Measurements from ENCODE around the gene CCSER1.
"Not testable (repeated sequence)": the region's sequence is repeated elsewhere in the genome, so short reads cannot be mapped to it uniquely, and the experiment has no call there.

The CCSER1 gene

GRCh38 chr4:90730752-90731151 lies 603.6 kb downstream of the CCSER1 start:
- no peak for DNase-seq

DNA sequence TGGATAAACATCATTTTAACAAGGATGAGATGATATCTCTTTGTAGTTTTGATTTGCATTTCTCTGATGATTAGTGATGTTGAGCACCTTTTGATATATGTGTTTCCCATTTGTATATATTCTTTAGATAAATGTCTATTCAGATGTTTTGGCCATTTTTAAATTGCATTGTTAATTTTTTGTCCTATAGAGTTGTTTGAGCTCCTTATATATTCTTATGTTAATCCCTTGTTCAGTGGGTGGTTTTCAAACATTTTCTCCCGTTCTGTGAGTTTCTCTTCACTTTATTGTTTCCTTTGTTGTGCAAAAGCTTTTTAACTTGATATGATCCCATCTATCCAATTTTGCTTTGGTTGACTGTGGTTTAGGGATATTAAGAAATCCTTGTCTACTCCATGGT lies 606.0 kb downstream of the CCSER1 start:
- DNase-seq, result no peak

DNA sequence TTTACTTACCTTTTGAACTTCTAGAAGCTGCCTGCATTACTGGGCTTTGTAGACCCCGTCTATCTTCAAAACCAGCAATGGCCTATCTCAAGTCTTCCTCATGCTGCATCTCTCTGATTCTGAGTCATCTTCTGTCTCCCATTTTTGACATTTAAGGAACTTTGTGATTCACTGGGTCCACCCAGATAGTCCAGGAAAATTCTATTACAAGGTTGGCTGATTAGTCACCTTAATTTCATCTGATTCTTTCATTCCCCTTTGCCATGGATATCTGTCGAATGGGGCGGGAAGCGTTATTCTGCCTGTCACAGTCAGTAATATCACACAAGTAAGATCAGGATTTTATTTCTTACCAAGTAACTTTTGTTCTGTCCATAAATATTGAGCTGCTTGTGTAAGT lies 618.0 kb downstream of the CCSER1 start:
- no peak for DNase-seq

DNA sequence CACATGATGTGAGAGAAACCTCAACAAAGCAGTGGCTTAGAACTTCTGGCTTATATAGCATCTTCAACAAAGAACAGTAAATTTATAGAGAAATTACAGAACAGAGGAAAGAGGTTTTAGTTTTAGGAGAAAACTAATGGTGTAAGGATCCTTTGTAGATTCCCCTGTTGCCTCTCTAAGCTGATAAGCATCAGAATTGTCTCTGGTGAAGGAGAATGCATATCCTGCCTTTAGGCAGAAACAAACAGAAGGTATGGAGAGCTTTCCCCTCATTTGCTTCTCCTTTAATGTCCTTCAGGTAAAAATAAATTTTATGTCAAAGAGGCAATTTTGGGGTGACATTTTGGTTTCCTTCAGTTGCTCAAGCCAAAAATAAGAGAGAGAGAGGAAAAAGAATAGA lies 625.9 kb downstream of the CCSER1 start:
- no peak for DNase-seq

DNA sequence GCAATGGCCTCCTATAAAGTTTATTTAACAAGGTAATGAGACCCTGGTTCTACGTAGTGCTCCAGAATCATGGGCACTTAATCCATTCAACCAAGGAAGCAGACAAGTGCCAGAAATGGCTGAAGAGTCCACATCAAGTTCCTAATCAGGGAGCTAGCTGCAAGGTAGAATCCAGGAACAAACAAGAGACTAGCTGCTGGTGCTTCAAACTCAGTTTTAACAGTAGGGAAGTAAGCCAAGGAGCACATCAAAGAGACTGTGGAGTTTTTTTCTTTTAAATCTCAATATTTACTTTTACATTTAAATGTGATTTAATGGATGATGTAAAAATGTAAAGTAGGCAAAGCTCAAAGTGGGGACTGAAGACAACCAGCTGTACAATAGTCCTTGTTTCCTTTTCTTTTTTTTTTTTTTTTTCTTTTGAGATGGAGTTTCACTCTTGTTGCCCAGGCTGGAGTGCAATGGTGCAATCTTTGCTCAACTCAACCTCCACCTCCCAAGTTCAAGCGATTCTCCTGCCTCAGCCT lies 630.4 kb downstream of the CCSER1 start:
- DNase-seq, result no peak

DNA sequence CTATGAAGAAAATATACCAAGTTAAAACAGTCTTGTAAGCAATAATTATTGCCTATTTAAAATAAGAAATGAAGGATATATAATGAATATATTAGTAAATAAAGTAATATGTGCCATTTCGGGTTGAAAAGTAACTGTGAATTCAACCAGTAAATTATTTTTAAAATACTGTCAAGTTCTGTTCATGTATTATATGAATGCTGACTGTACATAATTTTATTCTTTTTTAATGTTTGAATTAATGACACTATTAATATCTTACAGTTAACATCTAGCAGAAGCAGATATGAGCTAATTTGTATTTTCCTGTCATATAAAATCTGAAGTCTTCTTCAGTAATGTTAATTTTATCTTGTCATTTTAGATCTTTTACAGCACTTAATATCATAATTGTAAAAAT lies 632.9 kb downstream of the CCSER1 start:
- DNase-seq, result no peak

DNA sequence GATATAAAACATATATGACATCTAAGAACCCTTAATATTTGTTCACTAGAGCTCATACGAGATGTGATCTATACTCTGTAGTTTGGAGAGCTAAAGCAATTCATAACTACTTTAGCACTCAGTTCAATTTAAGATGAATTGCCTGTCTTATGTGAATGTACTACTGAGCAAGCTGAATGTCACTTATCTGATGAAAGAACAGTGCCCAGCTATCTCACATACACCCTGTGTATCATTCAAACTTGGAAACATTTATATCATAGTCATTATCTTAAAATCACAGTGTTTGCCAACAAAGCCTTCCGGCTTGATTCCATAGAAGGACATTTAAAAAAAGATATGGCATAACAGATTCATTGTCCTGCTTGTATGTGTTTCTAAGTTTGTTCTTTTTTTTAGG lies 639.6 kb downstream of the CCSER1 start:
- no peak for DNase-seq

- no peak for DNase-seq
Observed at GRCh38 chr4:90769251-90769650, 642.1 kb downstream of the CCSER1 start.

- no peak for DNase-seq
Observed at GRCh38 chr4:90780193-90780592, 653.0 kb downstream of the CCSER1 start.

DNA sequence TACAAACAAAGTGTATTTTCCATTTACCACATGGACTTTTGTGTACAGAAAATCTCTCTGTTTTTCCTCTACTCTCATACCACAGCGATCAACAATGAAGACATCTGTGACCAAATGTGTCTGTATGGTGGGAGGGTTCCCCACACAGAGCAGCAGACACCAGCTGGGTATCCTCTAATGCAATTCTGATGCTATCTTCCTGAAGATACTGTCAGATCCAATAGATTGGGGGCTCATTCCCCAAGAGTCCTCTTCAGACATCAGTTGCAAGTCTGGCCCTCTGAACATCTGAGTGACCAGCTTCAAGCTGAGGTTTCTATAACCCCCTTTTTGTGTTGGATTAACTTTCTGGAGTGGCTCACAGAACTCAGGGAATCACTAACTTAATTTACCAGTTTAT lies 659.4 kb downstream of the CCSER1 start:
- no peak for DNase-seq

- no peak for DNase-seq
Observed at GRCh38 chr4:90792696-90793095, 665.5 kb downstream of the CCSER1 start.

- DNase-seq, result no peak
Observed at GRCh38 chr4:90798948-90799347, 671.8 kb downstream of the CCSER1 start.

DNA sequence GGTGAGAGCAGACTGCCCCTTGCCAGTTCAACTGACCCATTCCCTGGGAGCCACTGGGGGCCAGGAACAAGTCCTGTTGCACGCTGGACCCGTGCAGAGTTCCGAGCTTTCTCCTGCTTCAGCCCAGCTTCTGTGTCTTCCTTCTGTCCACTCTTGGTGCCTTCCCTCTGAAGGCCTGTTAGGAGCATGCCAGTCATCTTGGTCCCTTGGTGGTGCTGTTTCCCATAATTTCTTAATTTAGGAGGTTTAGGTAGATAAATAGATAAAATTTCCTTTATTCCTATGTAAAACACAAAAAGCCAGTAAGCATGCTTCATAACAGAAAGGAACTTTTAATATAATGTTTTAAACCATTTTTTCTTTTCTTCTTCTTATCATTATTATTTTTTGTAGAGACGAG lies 672.7 kb downstream of the CCSER1 start:
- no peak for DNase-seq

DNA sequence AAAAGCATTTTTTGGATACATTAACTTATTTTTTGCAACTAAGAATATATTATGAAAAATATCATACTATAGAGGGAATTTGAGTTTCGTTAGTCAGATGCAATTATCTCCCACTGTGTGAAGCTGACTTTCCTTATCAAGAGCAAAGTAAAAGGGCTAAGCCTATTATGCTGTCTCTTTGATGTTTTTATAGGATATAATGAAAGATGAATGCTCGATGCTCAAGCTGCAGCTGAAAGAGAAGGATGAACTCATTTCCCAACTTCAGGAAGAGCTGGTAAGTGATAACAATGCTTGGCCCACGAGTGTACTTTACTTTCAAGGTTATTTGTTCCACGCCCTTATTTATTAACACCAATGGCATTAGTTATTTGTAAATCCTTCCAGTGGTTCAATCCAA lies 688.4 kb downstream of the CCSER1 start:
- DNase-seq, result no peak

DNA sequence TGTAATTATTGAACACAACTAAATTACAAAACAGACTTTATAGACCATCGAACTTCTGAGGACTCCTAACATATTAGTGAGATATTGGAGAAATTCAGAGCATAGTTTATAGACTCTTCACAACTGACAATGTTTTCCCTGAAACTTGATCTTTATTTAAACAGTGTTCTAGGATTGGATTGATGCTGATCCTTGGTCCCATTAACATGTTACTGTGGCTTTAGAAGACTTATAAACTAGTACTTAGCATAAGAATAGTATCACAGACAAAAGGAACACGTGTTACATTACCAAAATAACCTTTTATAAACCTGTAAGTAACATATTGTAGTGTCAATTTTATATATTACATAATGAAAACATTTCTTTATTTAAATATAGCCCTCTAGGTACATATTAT lies 689.6 kb downstream of the CCSER1 start:
- no peak for DNase-seq

DNA sequence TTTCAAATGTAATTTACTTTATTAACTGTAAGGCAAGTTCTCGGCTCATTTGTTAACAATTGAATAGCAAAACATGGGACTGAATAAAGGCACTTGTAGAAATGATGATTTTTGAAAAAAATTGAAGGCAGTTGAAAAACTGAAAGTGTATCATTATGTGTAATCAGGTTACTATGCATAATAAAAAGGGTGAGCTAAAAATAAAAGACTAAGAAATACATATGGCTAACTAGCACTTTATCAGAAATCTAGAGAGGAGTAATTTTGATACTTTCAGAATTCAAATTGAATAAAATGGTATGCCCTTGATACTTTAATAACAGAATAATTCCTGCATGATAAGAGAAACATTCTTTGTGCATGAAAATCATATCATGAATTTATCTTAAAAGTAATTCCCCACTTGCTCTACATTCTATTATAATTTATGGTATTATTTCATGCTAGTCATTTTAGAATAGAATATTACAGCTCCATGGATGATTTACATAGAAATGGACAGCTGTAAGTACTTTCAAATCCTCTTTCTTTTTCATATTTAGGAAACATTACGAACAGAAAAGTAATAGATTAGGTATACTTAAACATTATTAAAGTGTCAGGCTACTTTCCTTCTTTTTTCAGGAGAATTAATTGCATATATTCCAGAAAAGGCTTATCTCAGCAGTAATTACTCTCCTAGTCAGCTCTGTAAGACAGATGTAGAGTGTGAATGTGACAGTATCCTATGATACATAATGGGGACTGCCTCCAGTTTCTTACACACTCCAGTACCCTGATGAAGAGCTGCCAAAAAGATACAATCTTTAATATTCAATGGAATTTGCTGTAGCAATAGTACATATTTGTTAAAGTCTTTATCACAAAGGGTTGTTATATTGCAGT lies 697.3 kb downstream of the CCSER1 start:
- DNase-seq, result no peak

DNA sequence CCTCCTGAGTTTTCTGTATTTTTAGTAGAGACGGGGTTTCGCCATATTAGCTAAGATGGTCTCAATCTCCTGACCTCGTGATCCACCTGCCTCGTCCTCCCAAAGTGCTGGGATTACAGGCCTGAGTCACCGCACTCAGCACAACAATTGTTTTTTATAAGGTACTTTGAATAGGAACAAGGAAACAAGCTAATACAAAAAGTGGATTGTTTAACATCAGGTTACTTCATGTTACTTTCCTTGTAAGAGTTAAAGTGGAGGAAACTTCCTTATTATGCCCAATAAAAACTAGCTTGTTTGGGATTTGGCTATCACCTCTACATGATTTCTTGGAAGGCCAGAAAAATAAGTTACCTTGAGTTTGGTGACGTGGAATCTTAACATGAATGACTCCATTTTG lies 698.7 kb downstream of the CCSER1 start:
- no peak for DNase-seq

DNA sequence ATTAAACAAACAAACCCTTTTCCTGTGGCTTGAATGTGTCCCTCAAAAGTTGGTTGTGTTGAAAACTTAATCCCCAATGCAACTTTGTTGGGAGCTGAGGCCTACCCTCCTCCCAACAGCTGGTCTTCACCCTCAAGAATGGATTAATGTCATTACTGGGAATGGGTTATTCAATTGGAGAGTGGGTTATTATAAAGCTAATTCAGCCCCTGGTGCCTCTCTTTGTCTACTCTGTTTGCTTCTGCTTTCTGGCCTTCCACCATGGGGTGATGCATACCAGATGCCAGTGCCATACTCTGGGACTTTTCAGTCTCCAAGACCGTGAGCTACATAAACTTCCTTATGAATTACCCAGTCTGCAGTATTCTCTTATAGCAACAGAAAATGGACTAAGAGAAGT lies 706.5 kb downstream of the CCSER1 start:
- no peak for DNase-seq

DNA sequence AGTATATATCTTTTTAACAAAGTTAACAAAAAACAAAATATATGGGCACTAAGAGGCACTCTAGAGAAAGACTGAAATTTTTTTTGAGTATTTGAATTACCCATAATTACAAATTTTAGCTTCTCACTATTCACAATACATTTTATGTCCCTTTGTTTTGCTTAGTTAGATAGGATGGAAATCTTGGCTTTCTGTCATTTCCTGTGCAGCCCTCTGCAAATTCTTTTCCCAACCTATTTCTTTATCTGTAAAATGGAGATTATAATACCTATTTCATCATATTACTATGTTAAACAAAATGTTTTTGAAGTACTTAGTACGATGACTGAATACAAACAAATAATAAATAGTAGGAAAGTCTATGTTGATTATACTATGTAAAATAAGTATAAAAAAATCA lies 710.0 kb downstream of the CCSER1 start:
- DNase-seq, result no peak

DNA sequence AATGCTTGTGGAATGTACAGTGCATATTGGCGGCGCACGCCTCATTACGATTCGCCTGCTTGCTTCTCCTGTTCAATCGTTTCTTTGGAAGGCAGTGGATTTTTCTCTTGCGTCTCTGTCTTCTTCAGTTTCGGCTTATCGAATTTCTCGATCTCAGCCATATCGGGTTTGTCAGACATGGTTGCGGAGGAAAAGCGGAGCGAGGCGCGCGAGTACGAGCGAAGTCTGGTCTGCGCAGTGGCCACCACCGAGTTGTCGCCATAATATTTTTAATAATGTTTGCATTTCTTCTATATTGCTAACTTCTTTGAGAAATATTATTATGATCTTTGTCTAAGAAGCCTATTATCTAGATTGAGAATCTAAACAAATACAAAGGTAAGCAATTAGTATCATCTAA lies 711.7 kb downstream of the CCSER1 start:
- DNase-seq, result not testable (repeated sequence)

DNA sequence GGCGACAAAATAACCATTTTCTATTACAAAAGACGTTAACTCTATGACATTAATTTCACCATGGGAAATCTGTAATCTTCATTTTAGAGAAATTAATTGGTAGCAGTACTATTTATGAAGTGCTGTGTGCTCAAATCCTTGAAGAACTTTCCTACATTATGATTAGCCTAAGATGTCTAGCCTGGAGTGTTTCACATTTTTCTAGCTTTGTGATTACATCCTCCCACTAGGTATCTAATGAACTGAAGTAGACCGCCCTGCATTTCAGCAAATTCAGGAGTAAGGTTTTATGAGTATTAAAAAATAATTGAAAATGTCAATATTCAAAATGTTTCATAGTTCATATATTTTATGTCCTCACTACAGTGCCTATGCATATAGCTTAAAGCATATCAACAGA lies 713.1 kb downstream of the CCSER1 start:
- no peak for DNase-seq

DNA sequence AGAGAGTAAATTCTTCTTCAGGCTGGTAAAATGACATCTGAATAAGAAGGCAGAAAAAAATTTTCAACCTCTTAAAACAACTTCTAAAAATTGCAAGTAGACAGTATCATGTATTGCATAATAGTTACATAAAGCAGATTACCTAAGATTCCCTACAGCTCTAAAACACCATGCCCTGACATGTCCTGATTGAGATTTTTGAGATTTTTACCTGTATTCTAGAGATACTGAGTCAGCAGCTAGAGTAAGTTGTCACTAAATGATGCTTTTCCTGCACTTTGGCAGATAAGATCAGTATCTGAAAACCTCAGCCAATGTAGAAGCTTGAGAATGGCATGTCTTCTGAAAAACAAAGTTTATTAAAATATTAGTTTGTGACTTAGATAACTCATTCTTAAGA lies 713.6 kb downstream of the CCSER1 start:
- no peak for DNase-seq

- no peak for DNase-seq
Observed at GRCh38 chr4:90841676-90842075, 714.5 kb downstream of the CCSER1 start.

DNA sequence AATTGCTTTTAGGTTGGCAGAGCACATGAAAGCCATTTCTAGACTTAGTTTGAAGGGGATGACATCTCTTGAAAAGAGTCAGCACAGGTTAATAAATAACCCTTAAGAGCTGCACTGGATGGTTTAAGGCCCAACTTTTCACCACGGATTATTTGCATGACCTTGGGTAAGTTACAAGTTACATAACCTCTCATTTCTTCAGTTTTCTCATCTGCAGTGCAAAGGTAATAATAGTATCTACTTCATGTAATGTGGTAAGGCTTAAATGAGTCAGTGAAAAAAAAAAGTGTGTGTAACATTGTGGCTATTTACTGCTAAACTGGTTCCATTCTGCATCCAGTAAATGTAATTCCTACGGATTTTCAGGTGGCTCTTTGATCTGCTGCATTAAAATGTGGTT lies 715.8 kb downstream of the CCSER1 start:
- no peak for DNase-seq

DNA sequence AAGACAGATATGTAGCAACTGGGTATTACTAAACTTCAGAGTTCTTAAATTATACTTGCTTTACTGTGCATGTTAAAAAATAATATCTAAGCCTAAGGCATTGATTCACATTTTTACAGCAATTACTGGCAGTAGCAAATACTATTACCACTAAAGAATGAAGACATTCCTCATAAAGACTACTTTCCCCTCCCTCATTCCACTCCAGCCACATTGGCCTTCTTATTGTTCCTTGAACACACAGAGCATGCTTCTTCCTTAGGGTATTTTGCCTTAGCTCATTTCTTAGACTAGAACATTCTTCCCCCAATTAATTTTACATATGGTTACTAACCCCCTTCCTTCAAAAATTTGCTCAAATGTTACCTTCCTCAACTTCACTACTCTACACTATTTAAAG lies 717.0 kb downstream of the CCSER1 start:
- DNase-seq, result no peak
